Mammary epithelial cell (primary cell): ENCODE results near the gene AKAP7.

Source experiments
- CTCF ChIP-seq, 2 donors: IDR thresholded peaks in 1 of 2; conservative IDR thresholded peaks in 1 of 2; 2 replicates each; pipeline ENCODE4 v1.5.1; 2011 to 2012; ENCODE audit warnings: inconsistent platforms in 2 of 2, low read length in 2 of 2, mild to moderate bottlenecking in 2 of 2, control low read depth in 1 of 2, low read depth in 1 of 2; ENCODE audit not compliant: insufficient read depth in 1 of 2; ENCODE audit errors: extremely low read depth in 1 of 2
- EZH2 ChIP-seq: IDR thresholded peaks from 2 replicates; pipeline ENCODE4 v1.6.1; 2012; ENCODE audit warnings: low read length, inconsistent platforms, borderline replicate concordance

- TF ChIP-seq CTCF (conservative IDR thresholded peaks at IDR 0.05 in 1 of 2, IDR thresholded peaks at IDR 0.05 in 1 of 2; ENCODE audit: extremely low read depth in 1 of 2, insufficient read depth in 1 of 2, low read depth in 1 of 2, low read length in 2 of 2) (no peak), EZH2 (no peak)
Observed at GRCh38 chr6:131293472-131293911, 158.2 kb downstream of the AKAP7 start.
